GM12872 (cell line): ENCODE results near the gene GKN2.

ENCODE experiments used
- CTCF ChIP-seq: IDR thresholded peaks from 3 replicates; pipeline ENCODE4 v1.5.1; 2011; ENCODE audit warnings: low read depth, mild to moderate bottlenecking, low read length, moderate library complexity; ENCODE audit not compliant: insufficient read depth

The GKN2 gene

DNA sequence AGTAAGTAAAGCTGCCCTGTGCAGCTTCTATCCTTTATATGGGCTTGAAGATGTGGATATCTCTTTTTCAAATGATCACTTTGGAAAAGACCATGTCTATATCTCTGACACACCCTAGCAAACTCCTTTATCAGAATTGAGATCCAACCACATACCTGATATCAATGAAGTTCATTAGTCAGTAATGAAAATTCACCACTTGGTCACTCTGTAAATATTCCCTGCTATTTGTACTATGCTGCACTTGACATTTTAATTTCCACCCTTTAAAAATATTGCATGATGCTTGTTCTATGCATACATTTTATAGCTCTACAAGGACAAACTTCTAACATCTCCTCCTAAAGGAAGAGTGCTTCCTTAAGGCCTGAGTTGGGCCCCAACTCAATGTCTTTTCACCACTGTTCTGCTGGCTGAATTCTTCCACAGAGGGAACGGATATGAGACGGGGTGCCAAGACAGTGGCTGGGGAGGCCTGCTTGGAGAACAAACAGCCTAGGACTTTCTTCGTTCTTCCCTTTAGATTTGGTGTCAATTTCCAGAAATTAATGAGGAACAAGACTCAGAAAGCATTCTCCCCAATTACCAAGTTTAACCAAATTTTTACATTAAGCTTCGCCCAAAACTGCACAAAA lies at the start of gene GKN2:
TSS of gene GKN2 (minus strand) at position 7 of the 635 bp plus-strand sequence. CDS start 32 bp downstream, outside the sequence.
- no peak for TF ChIP-seq CTCF

- no peak for TF ChIP-seq CTCF
These were observed 49.2 kb upstream of the GKN2 start for GRCh38 chr2:69001879-69002278.

DNA sequence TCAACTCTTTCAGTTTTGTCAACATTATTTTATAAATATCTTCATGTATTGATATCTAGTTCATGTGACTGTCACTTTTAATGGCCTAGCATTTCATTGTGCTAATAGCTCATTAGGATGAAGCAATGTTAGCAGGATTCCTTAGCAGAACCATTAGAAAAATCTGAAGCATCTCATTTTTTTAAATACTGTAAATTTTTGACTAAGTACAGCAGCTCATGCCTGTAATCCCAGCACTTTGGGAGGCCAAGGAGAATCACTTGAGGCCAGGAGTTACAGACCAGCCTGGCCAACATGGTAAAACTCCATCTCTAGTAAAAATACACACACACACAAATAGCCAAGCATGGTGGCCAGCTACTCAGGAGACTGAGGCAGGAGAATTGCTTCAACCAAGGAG lies 44.7 kb upstream of the GKN2 start:
- TF ChIP-seq CTCF, result no peak

- no peak for TF ChIP-seq CTCF
These were observed 43.2 kb upstream of the GKN2 start for GRCh38 chr2:68995916-68996315.

DNA sequence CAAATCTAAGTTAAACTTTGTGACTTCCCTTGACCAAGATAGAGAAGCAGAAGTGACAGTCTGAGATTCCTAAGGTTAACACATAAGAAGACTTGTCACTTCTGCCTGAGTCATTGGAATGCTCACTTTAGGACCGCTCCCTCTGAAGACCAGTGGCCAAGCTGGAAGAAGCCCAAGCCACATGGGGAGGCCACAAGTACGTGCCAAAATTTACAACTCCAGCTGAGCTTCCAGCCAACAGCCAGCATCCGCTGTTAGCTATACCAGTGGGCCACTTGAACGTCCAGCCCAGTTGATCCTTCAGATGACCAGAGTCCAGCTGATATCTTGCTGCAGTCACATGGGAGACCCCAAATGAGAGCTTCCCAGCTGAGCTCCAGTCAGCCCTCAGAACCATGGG lies 42.2 kb upstream of the GKN2 start:
- TF ChIP-seq CTCF, result no peak

DNA sequence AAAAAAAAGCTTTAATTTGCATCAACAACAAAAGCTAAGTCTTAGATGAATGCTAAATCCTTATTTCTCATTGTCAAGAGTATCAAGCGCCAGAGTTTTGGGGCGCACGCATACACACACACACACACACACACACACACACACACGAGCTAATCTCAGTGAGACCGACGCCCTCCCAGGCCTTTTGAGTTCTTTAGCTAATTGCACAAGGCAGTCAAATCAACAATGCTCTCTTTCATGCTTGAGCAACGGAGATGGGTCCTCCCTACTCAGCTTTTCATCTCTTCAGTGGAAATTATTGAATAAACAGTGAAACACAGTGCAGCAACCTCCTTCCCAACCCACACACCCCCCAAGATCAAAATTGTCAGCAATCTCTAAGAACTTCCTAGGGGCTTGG lies 41.0 kb upstream of the GKN2 start:
- no peak for TF ChIP-seq CTCF

DNA sequence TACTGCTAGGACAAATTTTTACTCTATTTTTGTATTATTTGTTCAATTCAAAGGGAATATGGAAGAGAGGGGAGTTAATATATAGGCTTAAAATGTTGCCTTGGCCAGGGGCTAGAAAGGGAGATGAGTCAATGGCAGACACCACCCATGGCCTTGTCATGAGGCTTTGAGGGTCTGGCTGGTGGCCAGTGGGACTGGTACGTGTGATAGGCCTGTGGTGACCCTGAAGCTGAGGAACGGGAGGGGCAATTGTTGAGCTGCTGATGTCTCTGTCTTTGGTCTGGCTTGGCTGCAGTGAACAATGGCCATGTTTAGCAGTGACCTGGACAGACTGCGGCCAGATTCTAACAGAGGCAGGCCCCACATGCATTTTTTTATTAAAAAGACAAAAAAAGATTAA lies 40.2 kb upstream of the GKN2 start:
- TF ChIP-seq CTCF, result no peak

DNA sequence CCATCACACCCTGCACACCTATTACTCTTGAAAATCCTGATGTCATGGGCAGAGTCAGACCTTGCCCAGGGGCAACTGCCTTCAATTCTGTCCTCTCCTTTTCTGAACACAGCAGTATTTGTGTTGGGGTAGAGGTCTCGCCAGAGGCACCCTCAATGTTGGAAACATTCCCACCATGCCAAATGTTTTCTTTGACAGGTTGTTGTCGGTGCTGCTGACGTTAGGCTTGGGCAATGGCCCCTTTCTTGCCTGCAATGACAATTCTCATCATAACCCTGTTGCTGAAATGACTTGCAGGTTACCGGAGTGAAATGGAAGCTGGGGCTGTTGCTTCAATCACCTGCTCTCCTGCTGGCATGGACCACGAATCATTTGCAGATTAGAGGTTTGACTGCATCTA lies 39.6 kb upstream of the GKN2 start:
- TF ChIP-seq CTCF, result no peak
